Activated CD8-positive, alpha-beta memory T cell treated with anti-CD3 and anti-CD28 coated beads, Interleukin-2, amount 50 U/mL, for 24 hours (primary cell): Measurements from ENCODE around the gene S100A11.

Experiments
- DNase-seq: peaks from one replicate; pipeline ENCODE4 v3.0.0-alpha.2; 2020; ENCODE audit errors: extremely low read depth

S100A11 gene

GRCh38 chr1:152039461-152039860, 2.7 kb upstream of the S100A11 start:
- DNase-seq, result no peak

GRCh38 chr1:152038871-152039270, 2.1 kb upstream of the S100A11 start:
- no peak for DNase-seq

- no peak for DNase-seq
Measured at GRCh38 chr1:152035539-152036266, 1.1 kb downstream of the S100A11 start.

GRCh38 chr1:152034654-152035538, 1.9 kb downstream of the S100A11 start:
- DNase-seq, result no peak

GRCh38 chr1:152034324-152034653, 2.5 kb downstream of the S100A11 start:
- DNase-seq, result no peak

- no peak for DNase-seq
Measured at GRCh38 chr1:152029929-152030211, 6.9 kb downstream of the S100A11 start.

- DNase-seq, result no peak
Measured at GRCh38 chr1:152029144-152029928, 7.5 kb downstream of the S100A11 start.

- DNase-seq, result no peak
Measured at GRCh38 chr1:152026895-152027294, 9.9 kb downstream of the S100A11 start.

- DNase-seq, result no peak
Measured at GRCh38 chr1:152024223-152024622, 12.6 kb downstream of the S100A11 start.

GRCh38 chr1:152023221-152023620, 13.6 kb downstream of the S100A11 start:
- DNase-seq, result no peak

- no peak for DNase-seq
Measured at GRCh38 chr1:152022474-152022873, 14.3 kb downstream of the S100A11 start.

- no peak for DNase-seq
Measured at GRCh38 chr1:152021569-152021968, 15.2 kb downstream of the S100A11 start.

- DNase-seq, result no peak
Measured at GRCh38 chr1:152020849-152021248, 16.0 kb downstream of the S100A11 start.

- no peak for DNase-seq
Measured at GRCh38 chr1:152018537-152018936, 18.3 kb downstream of the S100A11 start.

- DNase-seq, result no peak
Measured at GRCh38 chr1:152015766-152016165, 21.0 kb downstream of the S100A11 start.

GRCh38 chr1:152014943-152015342, 21.9 kb downstream of the S100A11 start:
- DNase-seq, result no peak

GRCh38 chr1:152013664-152014237, 23.1 kb downstream of the S100A11 start:
- no peak for DNase-seq

GRCh38 chr1:152009691-152010090, 27.1 kb downstream of the S100A11 start:
- DNase-seq, result no peak

- no peak for DNase-seq
Measured at GRCh38 chr1:152007047-152007446, 29.8 kb downstream of the S100A11 start.

GRCh38 chr1:152005360-152005912, 31.4 kb downstream of the S100A11 start:
- no peak for DNase-seq

- DNase-seq, result no peak
Measured at GRCh38 chr1:152003846-152004442, 32.9 kb downstream of the S100A11 start.

- DNase-seq, result no peak
Measured at GRCh38 chr1:152002960-152003359, 33.8 kb downstream of the S100A11 start.
